Neural cell (in vitro differentiated cells): Measurements from ENCODE around the gene DNMT3A. TPM values are rescaled to one million over a fixed set of nuclear protein-coding genes. Genes with fewer than 3 reads are reported as not detected.

Experiments used
- H2AFZ ChIP-seq: fragments of 200-600, 300-800 bp; sonication (generic), shearing (Covaris generic); 2 replicates; pipeline ENCODE4 v1.6.0; 2014; ENCODE audit warnings: low read depth, mild to moderate bottlenecking, antibody characterized with exemption, low read length, moderate library complexity
- H3F3A ChIP-seq: fragments of 200-600 bp; shearing (Covaris generic); 2 replicates; pipeline ENCODE4 v1.6.1; 2016; ENCODE audit warnings: mild to moderate bottlenecking, moderate library complexity, mixed read lengths, antibody characterized with exemption, low read length; ENCODE audit not compliant: insufficient read depth, poor library complexity, severe bottlenecking
- H3K27ac ChIP-seq: fragments of 200-600, 300-800 bp; sonication (generic), shearing (Covaris generic); 2 replicates; pipeline ENCODE4 v1.5.1; 2014; ENCODE audit warnings: mild to moderate bottlenecking, low read length, moderate library complexity
- H3K27me3 ChIP-seq: fragments of 300-800, 200-600 bp; sonication (generic), shearing (Covaris generic); 2 replicates; pipeline ENCODE4 v1.6.0; 2014; ENCODE audit warnings: mild to moderate bottlenecking, low read depth, low read length, moderate library complexity; ENCODE audit not compliant: insufficient read depth
- H3K36me3 ChIP-seq: fragments of 300-800, 200-600 bp; sonication (generic), shearing (Covaris generic); 2 replicates; pipeline ENCODE4 v1.5.1; 2014; ENCODE audit warnings: mild to moderate bottlenecking, antibody characterized with exemption, low read length, moderate library complexity; ENCODE audit not compliant: insufficient read depth
- H3K4me2 ChIP-seq: fragments of 300-800, 200-600 bp; sonication (generic), shearing (Covaris generic); 2 replicates; pipeline ENCODE4 v1.6.0; 2014; ENCODE audit warnings: mild to moderate bottlenecking, low read length
- H3K4me3 ChIP-seq: fragments of 300-800, 200-600 bp; sonication (generic), shearing (Covaris generic); 2 replicates; pipeline ENCODE4 v1.5.1; 2014; ENCODE audit warnings: mild to moderate bottlenecking, low read length, moderate library complexity
- H3K79me2 ChIP-seq: fragments of 200-600 bp; shearing (Covaris generic); replicated peaks from 2 replicates; pipeline ENCODE4 v1.6.0; 2014; ENCODE audit warnings: mild to moderate bottlenecking, low read length, moderate library complexity; ENCODE audit not compliant: insufficient read depth
- H3K9ac ChIP-seq: fragments of 300-800, 200-600 bp; sonication (generic), shearing (Covaris generic); 2 replicates; pipeline ENCODE4 v1.6.1; 2016; ENCODE audit warnings: mild to moderate bottlenecking, low read length, mixed read lengths
- H3K9me2 ChIP-seq: fragments of 200-600 bp; shearing (Covaris generic); 2 replicates; pipeline ENCODE4 v1.6.1; 2016; ENCODE audit warnings: mild to moderate bottlenecking, low read length, mixed read lengths; ENCODE audit not compliant: insufficient read depth
- H3K9me3 ChIP-seq: fragments of 200-600, 300-800 bp; sonication (generic), shearing (Covaris generic); 2 replicates; pipeline ENCODE4 v1.6.1; 2016; ENCODE audit warnings: mild to moderate bottlenecking, mixed run types, low read length, moderate library complexity, mixed read lengths
- H4K20me1 ChIP-seq: fragments of 200-600 bp; shearing (Covaris generic); 2 replicates; pipeline ENCODE4 v1.6.1; 2016; ENCODE audit warnings: mild to moderate bottlenecking, mixed run types; ENCODE audit not compliant: insufficient read depth
- EP300 ChIP-seq: fragments of 450-650 bp; conservative IDR thresholded peaks from 2 replicates; pipeline ENCODE4 v1.6.1; 2014; ENCODE audit warnings: antibody characterized with exemption, mild to moderate bottlenecking, moderate library complexity; ENCODE audit not compliant: poor library complexity, severe bottlenecking
- EZH2 ChIP-seq: fragments of 200-600, 300-800 bp; shearing (Covaris generic), sonication (generic); IDR thresholded peaks from 2 replicates; pipeline ENCODE4 v1.6.1; 2014; ENCODE audit warnings: antibody characterized with exemption, low read length, borderline replicate concordance, mild to moderate bottlenecking; ENCODE audit not compliant: insufficient read depth, poor library complexity, severe bottlenecking
- MXI1 ChIP-seq: fragments of 450-650 bp; conservative IDR thresholded peaks from 2 replicates; pipeline ENCODE4 v1.6.1; 2014; ENCODE audit warnings: antibody characterized with exemption, mild to moderate bottlenecking; ENCODE audit not compliant: poor library complexity, severe bottlenecking
- POLR2AphosphoS5 ChIP-seq: IDR thresholded peaks from 2 replicates; pipeline ENCODE4 v1.6.1; 2012
- RAD21 ChIP-seq: fragments of 450-650 bp; conservative IDR thresholded peaks from 2 replicates; pipeline ENCODE4 v1.6.1; 2014; ENCODE audit warnings: antibody characterized with exemption, mild to moderate bottlenecking, moderate library complexity
- SMC3 ChIP-seq: fragments of 450-650 bp; conservative IDR thresholded peaks from 2 replicates; pipeline ENCODE4 v1.6.1; 2014; ENCODE audit warnings: antibody characterized with exemption, mild to moderate bottlenecking, moderate library complexity; ENCODE audit not compliant: poor library complexity
- TAF1 ChIP-seq: IDR thresholded peaks from 2 replicates; pipeline ENCODE4 v1.6.1; 2012; ENCODE audit warnings: low read depth
- polyA plus RNA-seq: library from polyadenylated mRNA; depleted of rRNA; stranded (reverse); fragments of >200 nt; gene quantifications from 2 replicates; pipeline ENCODE4 v1.2.3, GENCODE V29; 2014
- TF ChIP-seq, protein P1 (sequence below): fragments of 450-650 bp; IDR thresholded peaks from 2 replicates; pipeline ENCODE4 v1.5.1; 2014; ENCODE audit warnings: antibody characterized with exemption, mild to moderate bottlenecking, moderate library complexity; ENCODE audit not compliant: poor library complexity, severe bottlenecking
- TF ChIP-seq, protein P2 (sequence below): IDR thresholded peaks from 2 replicates; pipeline ENCODE4 v1.6.1; 2012; ENCODE audit warnings: borderline replicate concordance

Gene DNMT3A
- polyA plus RNA-seq, 1 donor from 2014 or later, result 33.0 TPM

DNA sequence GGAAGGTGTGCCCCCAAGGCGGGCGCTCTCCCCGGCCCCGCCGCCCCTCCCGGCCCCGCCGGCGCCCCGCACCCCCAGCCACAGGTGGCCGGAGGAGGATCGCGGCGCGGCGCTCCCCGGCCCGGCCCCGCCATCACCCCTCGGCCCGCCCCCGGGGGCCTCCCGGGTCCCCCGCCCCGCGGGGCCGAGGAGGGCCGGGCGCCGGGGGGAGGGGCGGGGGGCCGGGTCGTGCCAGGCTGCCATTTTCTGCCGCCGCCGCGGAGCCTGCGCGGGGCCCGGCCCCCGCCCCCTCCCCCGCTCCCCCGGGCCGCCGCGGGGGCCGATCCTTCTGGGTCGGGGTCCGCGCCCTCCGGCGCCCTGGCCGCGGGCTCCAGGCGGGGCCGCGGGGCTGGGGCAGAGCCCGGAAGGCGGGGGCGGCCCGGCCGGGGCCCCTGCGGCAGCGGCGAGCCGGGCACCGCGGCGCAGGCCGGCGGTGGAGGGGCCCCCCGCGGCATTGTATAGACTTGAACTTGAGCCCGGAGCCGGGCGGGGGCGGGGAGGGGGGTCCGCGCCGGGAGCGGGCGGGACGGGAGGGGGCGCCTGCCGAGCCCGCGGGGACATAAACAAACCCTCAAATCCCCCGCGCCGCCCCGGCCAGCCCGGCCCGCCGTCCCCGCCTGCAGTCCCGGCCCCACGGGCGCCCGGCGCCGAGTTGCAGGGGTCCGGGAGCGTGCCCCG, 556 bp downstream of the DNMT3A start:
- Histone ChIP-seq H3K36me3 (no peaks in the 10 kb centered on the region), H3K27me3 (no peaks in the 10 kb centered on the region), H2AFZ (no peak overlapping the region), H3K27ac (no peak overlapping the region), H3K9ac (peak overlapping the region; percentile 56), H3K4me2 (no peak overlapping the region), H3F3A (no peaks in the 10 kb centered on the region), H3K4me3 (no peak overlapping the region), H4K20me1 (peaks cover 3% of the 10 kb centered on the region), H3K9me3 (no peaks in the 10 kb centered on the region), H3K79me2 (peaks cover 3% of the 10 kb centered on the region), H3K9me2 (no peaks in the 10 kb centered on the region)
- TF ChIP-seq, protein P1, sequence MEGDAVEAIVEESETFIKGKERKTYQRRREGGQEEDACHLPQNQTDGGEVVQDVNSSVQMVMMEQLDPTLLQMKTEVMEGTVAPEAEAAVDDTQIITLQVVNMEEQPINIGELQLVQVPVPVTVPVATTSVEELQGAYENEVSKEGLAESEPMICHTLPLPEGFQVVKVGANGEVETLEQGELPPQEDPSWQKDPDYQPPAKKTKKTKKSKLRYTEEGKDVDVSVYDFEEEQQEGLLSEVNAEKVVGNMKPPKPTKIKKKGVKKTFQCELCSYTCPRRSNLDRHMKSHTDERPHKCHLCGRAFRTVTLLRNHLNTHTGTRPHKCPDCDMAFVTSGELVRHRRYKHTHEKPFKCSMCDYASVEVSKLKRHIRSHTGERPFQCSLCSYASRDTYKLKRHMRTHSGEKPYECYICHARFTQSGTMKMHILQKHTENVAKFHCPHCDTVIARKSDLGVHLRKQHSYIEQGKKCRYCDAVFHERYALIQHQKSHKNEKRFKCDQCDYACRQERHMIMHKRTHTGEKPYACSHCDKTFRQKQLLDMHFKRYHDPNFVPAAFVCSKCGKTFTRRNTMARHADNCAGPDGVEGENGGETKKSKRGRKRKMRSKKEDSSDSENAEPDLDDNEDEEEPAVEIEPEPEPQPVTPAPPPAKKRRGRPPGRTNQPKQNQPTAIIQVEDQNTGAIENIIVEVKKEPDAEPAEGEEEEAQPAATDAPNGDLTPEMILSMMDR, result no peak
- TF ChIP-seq, protein P2, sequence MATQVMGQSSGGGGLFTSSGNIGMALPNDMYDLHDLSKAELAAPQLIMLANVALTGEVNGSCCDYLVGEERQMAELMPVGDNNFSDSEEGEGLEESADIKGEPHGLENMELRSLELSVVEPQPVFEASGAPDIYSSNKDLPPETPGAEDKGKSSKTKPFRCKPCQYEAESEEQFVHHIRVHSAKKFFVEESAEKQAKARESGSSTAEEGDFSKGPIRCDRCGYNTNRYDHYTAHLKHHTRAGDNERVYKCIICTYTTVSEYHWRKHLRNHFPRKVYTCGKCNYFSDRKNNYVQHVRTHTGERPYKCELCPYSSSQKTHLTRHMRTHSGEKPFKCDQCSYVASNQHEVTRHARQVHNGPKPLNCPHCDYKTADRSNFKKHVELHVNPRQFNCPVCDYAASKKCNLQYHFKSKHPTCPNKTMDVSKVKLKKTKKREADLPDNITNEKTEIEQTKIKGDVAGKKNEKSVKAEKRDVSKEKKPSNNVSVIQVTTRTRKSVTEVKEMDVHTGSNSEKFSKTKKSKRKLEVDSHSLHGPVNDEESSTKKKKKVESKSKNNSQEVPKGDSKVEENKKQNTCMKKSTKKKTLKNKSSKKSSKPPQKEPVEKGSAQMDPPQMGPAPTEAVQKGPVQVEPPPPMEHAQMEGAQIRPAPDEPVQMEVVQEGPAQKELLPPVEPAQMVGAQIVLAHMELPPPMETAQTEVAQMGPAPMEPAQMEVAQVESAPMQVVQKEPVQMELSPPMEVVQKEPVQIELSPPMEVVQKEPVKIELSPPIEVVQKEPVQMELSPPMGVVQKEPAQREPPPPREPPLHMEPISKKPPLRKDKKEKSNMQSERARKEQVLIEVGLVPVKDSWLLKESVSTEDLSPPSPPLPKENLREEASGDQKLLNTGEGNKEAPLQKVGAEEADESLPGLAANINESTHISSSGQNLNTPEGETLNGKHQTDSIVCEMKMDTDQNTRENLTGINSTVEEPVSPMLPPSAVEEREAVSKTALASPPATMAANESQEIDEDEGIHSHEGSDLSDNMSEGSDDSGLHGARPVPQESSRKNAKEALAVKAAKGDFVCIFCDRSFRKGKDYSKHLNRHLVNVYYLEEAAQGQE, result no peak
- TF ChIP-seq MXI1 (no peak), POLR2AphosphoS5 (no peak), EZH2 (no peak), EP300 (no peak)

DNA sequence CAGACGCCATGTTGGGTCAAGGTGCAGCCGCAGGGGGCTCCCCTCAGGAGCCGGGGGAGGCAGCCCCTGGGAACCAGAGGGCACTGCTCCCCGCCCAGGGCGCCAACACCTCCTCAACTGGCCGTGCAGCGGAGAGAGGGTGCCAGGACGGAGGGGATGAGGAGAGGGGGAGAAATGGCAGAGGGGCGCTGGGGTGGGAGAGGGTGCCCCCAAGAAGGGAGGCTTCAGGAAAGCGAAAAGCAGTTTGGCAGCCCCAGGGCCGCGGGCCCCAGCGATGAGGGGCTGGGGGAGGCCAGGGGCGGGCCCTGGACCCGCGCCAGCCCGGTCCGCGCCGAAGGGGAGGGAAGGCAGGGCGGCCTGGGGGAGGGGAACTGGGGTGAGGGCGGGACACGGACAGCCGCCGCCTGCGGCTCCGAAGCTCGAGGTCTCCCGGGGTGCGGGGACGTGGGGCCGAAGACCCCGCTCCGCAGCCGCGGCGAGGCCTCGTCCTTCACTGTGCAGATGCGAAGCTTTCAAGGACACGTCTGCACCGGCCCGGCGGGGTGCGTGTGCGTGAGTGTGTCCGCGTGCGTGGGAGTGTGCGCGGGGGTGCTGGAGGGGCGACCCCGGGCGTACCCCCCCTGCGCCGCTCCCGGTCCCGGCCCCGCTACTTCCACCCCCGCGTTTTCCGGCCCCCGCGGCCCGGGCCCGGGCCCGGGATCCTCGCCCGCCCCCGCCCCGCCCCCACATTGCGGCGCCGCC, 1.4 kb downstream of the DNMT3A start:
- H3K27ac ChIP-seq, result no peak overlapping the region
- TF ChIP-seq, protein P1, result no peak
- no peak for TF ChIP-seq POLR2AphosphoS5
- TF ChIP-seq TAF1, result no peak
- TF ChIP-seq SMC3, result no peak
- TF ChIP-seq, protein P2, result no peak
- no peak for TF ChIP-seq MXI1
- TF ChIP-seq EZH2, result no peak
- TF ChIP-seq RAD21, result no peak
- TF ChIP-seq EP300, result no peak
- H3K79me2 ChIP-seq, result peaks cover 3% of the 10 kb centered on the region
- no peak overlapping the region for H3K4me2 ChIP-seq
- no peaks in the 10 kb centered on the region for H3K9me3 ChIP-seq
- H3F3A ChIP-seq, result no peaks in the 10 kb centered on the region
- peaks cover 9% of the 10 kb centered on the region for H4K20me1 ChIP-seq
- no peaks in the 10 kb centered on the region for H3K27me3 ChIP-seq
- no peaks in the 10 kb centered on the region for H3K9me2 ChIP-seq
- H3K4me3 ChIP-seq, result peak overlapping the region; percentile 72
- H3K36me3 ChIP-seq, result no peaks in the 10 kb centered on the region
- H2AFZ ChIP-seq, result no peak overlapping the region
- peak overlapping the region; percentile 56 for H3K9ac ChIP-seq
